ENCODE data around the gene SLC25A33.

Gene SLC25A33

GRCh38 chr1:9599741-9600140, 60.5 kb downstream of the SLC25A33 start:
- H3K4me3 ChIP-seq (ENCODE audit: low read depth, low read length), result no peak overlapping the region

GRCh38 chr1:9600861-9601834, 61.9 kb downstream of the SLC25A33 start:
- no peak overlapping the region for H3K4me3 ChIP-seq (ENCODE audit: low read depth, low read length)

- no peak overlapping the region for H3K4me3 ChIP-seq (ENCODE audit: low read depth, low read length)
Observed at GRCh38 chr1:9601942-9602793, 62.9 kb downstream of the SLC25A33 start.

GRCh38 chr1:9602794-9603167, 63.5 kb downstream of the SLC25A33 start:
- H3K4me3 ChIP-seq (ENCODE audit: low read depth, low read length), result no peak overlapping the region

- no peak overlapping the region for H3K4me3 ChIP-seq (ENCODE audit: low read depth, low read length)
Observed at GRCh38 chr1:9603307-9603706, 64.0 kb downstream of the SLC25A33 start.

- no peak overlapping the region for H3K4me3 ChIP-seq (ENCODE audit: low read depth, low read length)
Observed at GRCh38 chr1:9603766-9604753, 64.8 kb downstream of the SLC25A33 start.

- no peak overlapping the region for H3K4me3 ChIP-seq (ENCODE audit: low read depth, low read length)
Observed at GRCh38 chr1:9604836-9605235, 65.6 kb downstream of the SLC25A33 start.

GRCh38 chr1:9605946-9606455, 66.7 kb downstream of the SLC25A33 start:
- no peak overlapping the region for H3K4me3 ChIP-seq (ENCODE audit: low read depth, low read length)

GRCh38 chr1:9606458-9606857, 67.2 kb downstream of the SLC25A33 start:
- H3K4me3 ChIP-seq (ENCODE audit: low read depth, low read length), result no peak overlapping the region

GRCh38 chr1:9606948-9607347, 67.7 kb downstream of the SLC25A33 start:
- no peak overlapping the region for H3K4me3 ChIP-seq (ENCODE audit: low read depth, low read length)

- no peak overlapping the region for H3K4me3 ChIP-seq (ENCODE audit: low read depth, low read length)
Observed at GRCh38 chr1:9607352-9607751, 68.1 kb downstream of the SLC25A33 start.

GRCh38 chr1:9609998-9610397, 70.7 kb downstream of the SLC25A33 start:
- no peak overlapping the region for H3K4me3 ChIP-seq (ENCODE audit: low read depth, low read length)

- no peak overlapping the region for H3K4me3 ChIP-seq (ENCODE audit: low read depth, low read length)
Observed at GRCh38 chr1:9610548-9610947, 71.3 kb downstream of the SLC25A33 start.

- no peak overlapping the region for H3K4me3 ChIP-seq (ENCODE audit: low read depth, low read length)
Observed at GRCh38 chr1:9611716-9612115, 72.5 kb downstream of the SLC25A33 start.

GRCh38 chr1:9612162-9612845, 73.0 kb downstream of the SLC25A33 start:
- no peak overlapping the region for H3K4me3 ChIP-seq (ENCODE audit: low read depth, low read length)

GRCh38 chr1:9612871-9613624, 73.8 kb downstream of the SLC25A33 start:
- H3K4me3 ChIP-seq (ENCODE audit: low read depth, low read length), result no peak overlapping the region

GRCh38 chr1:9613625-9614299, 74.5 kb downstream of the SLC25A33 start:
- H3K4me3 ChIP-seq (ENCODE audit: low read depth, low read length), result no peak overlapping the region

- H3K4me3 ChIP-seq (ENCODE audit: low read depth, low read length), result no peak overlapping the region
Observed at GRCh38 chr1:9615316-9616063, 76.2 kb downstream of the SLC25A33 start.
